RCC 7860 (cell line): Measurements from ENCODE around the gene C11orf98.
"Not testable (repeated sequence)": the region's sequence is repeated elsewhere in the genome, so short reads cannot be mapped to it uniquely, and the experiment has no call there.

Source experiments
- DNase-seq: peaks from one replicate; pipeline ENCODE4 v3.0.0-alpha.2; 2015; ENCODE audit warnings: low spot score
- FAIRE-seq: peaks from 2 replicates; lab custom pipeline; 2012; peaks lifted over from hg19 to GRCh38; lab: Jason Lieb, UNC

The C11orf98 gene

GRCh38 chr11:62665075-62665598, at the start of gene C11orf98, which contains the start of gene CSKMT:
Gene C11orf98, minus strand, starts transcription at chr11:62665210. Its CDS starts 41 bp downstream, at chr11:62665169.
Gene CSKMT, plus strand, starts transcription at chr11:62665312. Its CDS starts 568 bp downstream, at chr11:62665880.
- peak; percentile 23 for FAIRE-seq
- peak; percentile 83 for DNase-seq

DNA sequence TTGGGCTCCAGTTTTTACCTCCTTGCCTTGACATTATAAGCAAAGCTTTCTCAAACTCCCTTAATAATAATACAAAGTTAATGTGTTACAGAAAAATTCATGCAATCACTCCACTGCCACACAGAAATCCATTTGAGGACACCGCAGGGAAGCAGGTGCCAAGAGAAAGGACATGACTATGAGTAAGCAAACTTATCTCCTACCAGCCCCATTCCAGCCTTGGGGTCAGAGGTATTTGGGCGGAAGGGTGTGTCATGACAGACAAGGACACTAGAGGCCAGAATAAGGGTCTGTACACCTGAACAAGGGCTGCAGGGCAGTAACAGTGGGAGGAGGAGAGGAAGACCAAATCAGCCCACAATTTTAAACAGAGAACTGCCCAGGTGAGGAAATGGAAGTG, 48.3 kb upstream of the C11orf98 start:
- FAIRE-seq (no peak), DNase-seq (peak; percentile 10)

DNA sequence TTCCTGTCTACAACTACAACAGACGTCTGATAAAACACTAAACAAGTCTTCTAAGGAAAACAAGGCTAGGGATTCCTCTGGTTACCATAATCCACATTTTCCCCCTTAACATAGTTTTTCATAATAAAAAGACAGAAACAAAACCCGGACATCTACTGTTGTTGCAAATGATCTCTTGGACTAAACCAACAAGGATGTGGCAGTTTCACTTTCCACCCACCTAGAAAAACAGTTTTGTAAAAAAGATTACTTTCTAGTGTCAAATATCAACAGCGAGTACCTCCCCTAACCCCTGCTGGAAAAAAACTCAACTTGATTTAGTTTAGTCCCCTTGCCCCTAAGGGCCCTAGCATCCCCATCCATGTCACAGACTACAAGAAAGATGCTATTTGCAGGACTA, 47.9 kb upstream of the C11orf98 start:
- DNase-seq (no peak), FAIRE-seq (no peak)

DNA sequence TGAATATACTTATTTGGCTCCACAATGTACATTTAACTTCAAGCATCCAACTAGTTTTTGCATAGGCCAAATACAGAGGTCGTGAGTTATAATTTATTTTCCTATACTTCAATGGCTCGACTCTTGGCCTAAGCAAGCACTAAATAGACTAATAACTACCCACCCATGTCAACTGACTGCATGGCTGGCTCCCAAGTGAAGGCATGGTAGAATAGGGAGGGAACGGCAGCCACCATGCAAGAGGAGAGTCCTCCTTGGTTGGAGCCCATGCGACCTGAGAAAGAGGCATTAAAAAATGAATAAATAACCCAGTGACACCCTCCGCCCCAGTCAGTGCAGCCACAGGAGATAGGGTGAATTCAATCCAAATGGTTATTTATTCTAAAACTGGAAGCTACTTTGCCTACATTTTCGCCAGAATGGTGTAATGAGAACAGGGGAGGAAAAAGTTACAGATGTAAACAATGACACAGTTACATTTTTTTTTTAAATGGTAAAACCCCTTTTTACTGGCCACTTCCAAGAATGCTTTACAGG, 47.3 kb upstream of the C11orf98 start:
- DNase-seq, result no peak
- FAIRE-seq, result no peak

DNA sequence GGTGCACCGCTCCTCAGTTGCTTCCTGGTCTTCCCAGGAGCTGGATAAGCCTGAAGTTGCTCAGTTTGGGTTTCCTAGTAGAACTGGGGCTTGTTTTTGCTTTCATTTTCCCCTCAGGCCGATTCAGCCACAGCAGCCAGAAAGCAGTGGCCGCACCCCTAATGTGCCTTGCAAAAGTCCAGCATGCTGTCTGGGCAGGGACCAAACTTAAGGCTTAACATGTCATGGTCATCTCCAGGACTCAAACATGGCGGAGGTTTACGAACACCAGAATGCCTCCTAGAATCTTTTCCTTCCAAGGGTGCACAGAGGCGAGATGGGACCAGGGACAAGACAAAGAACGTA, 45.0 kb upstream of the C11orf98 start:
- FAIRE-seq (no peak), DNase-seq (no peak)

- DNase-seq (no peak), FAIRE-seq (no peak)
Observed at GRCh38 chr11:62709247-62710000, 44.4 kb upstream of the C11orf98 start.

- FAIRE-seq, result no peak
- DNase-seq, result no peak
Observed at GRCh38 chr11:62708793-62709192, 43.8 kb upstream of the C11orf98 start.

- DNase-seq, result no peak
- FAIRE-seq, result no peak
Observed at GRCh38 chr11:62708392-62708791, 43.4 kb upstream of the C11orf98 start.

DNA sequence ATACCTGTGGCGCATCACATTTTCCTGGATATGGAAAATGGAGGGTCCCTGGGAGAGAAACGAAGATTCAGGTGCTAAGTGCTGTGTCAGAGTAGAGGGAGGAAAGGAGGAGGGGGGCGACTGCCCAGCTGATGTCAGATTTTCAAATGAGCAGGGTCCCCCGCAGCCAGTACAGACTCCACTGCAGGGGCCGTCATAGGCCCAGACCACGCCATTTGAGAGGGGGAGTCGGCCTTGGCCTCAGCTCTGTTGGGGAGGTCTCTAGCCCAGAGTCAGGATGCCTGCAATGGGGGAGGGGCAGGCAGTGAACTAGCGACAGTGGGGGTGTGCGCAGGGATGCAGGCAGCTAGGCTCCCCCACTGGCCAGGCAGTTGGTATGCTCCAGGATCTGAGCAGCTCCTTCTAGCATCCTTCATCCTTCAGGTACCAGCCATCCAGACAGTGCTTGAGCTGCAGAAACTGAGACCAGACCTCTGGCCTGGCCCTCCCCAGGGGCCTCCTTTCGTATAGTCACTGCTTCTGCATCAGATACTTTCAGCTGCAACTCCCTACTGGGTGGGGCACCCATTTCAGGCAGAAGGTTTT, 42.4 kb upstream of the C11orf98 start, which contains the start of the genes BSCL2 and GNG3:
BSCL2 (minus strand) TSS at position 148 of the 585 bp plus-strand sequence. CDS start 229 bp downstream, outside the sequence.
GNG3 (plus strand) TSS at position 400 of the 585 bp plus-strand sequence. CDS start 620 bp downstream, outside the sequence.
- FAIRE-seq, result no peak

GRCh38 chr11:62706850-62707247, 41.8 kb upstream of the C11orf98 start:
- DNase-seq, result no peak
- no peak for FAIRE-seq

More for the DNA sequence above, 42.4 kb upstream of the C11orf98 start, which contains the start of the genes BSCL2 and GNG3:
- DNase-seq, result no peak

- FAIRE-seq (no peak), DNase-seq (peak; percentile 85)
Observed at GRCh38 chr11:62705880-62706849, 41.2 kb upstream of the C11orf98 start.

- no peak for FAIRE-seq
- no peak for DNase-seq
Observed at GRCh38 chr11:62705413-62705812, 40.4 kb upstream of the C11orf98 start.

DNA sequence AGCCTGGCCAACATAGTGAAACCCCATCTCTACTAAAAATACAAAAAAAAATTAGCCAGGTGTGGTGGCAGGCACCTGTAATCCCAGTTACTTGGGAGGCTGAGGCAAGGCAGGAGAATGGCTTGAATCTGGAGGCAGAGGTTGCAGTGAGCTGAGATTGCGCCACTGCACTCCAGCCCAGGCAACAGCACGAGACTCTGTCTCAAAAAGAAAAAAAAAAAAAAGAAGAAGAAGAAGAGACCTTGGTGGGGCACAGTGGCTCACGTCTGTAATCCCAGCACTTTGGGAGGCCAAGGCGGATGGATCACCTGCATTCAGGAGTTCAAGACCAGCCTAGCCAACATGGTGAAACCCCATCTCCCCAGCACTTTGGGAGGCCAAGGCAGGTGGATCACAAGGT, 38.9 kb upstream of the C11orf98 start:
- DNase-seq, FAIRE-seq: not testable (repeated sequence)

DNA sequence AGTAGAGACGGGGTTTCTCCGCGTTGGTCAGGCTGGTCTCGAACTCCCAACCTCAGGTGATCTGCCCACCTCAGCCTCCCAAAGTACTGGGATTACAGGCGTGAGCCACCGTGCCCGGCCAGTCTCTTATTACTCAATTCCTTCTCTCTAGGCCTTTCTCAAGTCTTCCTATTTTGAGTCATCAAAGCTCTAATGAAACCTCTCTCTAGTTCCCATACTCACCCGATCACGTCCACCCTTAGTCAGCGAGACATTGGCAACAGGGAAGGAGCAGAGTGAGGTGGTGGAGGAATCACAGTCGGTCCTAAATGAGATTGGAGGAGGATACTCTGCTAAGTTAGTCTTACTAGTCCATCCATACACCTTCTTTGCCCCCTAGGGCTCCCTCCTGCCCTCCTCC, 37.2 kb upstream of the C11orf98 start:
- no peak for DNase-seq
- FAIRE-seq, result no peak

DNA sequence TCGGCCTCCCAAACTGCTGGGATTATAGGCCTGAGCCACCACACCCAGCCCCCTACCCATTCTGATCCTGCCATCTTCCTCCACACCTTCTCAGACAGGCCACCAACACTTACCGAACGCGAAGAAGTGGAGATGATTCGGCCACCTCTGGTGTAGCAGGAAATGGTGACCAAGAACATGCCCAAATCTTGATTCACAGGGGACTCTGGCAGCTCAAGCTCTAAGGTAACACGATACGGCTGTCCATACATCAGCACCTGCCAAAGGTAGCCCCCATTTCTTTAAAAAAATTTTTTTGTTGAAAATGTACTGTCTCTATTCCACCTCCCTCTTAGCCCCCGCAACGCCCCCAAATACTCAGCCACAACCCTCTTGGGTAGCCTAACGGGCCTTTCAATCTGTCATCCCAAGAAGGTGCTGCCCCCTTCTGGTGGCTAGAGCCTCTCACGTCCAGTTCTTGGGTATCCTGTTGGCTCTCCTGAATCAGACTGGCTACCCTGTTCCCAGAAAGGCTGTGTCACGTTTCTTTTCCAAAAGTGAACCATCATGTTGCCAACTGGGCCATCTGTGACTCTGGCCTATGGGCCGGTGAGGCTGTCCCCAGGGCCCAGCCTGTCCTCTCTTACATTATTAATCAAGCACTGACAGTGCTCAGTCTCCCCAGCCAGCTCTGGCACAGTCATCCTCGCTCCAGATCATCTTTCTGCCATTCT, 29.6 kb upstream of the C11orf98 start:
- no peak for FAIRE-seq
- peak; percentile 29 for DNase-seq

DNA sequence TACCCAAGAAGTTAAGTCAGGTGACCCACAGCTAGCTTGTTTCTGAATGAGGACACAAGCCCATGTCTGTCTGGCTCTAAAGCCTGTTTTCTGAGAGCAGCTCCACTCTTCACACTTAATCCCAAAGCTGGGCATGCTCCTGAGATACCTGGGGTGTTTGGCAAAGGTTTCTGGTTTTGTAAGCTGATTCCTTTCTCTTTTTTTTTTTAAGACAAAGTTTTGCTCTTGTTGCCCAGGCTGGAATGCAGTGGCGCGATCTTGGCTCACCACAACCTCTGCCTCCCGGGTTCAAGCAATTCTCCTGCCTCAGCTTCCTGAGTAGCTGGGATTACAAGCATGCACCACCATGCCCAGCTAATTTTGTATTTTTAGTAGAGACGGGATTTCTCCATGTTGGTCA, 28.6 kb upstream of the C11orf98 start:
- not testable (repeated sequence) for DNase-seq, FAIRE-seq

GRCh38 chr11:62689421-62690183, 24.6 kb upstream of the C11orf98 start, which contains the start of gene LRRN4CL:
Gene LRRN4CL, minus strand, starts transcription at chr11:62689530. Its CDS starts 1,022 bp downstream, at chr11:62688508.
- no peak for FAIRE-seq
- no peak for DNase-seq

DNA sequence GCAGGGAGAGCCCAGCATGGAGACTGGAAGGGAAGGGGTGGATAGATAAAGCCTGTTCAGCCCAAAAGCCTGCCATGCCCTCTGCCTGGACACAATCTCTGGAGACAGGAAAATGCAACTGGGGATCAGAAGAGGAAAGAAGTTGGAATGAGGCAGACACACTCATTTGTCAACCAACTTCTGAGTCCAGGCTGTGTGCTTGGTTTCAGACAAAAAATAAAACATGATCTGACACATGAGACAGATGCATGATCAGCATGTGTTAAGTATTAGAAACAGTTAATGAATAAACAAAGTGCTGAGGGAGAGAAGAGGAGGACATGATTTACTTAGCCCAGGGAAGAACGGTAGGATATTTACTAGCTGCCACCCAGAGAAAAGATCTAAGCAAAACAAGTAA, 23.5 kb upstream of the C11orf98 start:
- DNase-seq (no peak), FAIRE-seq (no peak)
